Left renal pelvis (tissue), 4 donors: ENCODE results near the gene TACR2. TPM values are rescaled to one million over a fixed set of nuclear protein-coding genes. Genes with fewer than 3 reads are reported as not detected.
"Not testable (repeated sequence)": the region's sequence is repeated elsewhere in the genome, so short reads cannot be mapped to it uniquely, and the experiment has no call there.

Source experiments
- DNase-seq, 4 donors: peaks; one replicate each; pipeline ENCODE4 v3.0.0-alpha.2; 2013; ENCODE audit warnings: low read depth in 4 of 4, low spot score in 3 of 4
- polyA plus RNA-seq, 4 donors: library from polyadenylated mRNA; unstranded; fragments of 120-200 nt; gene quantifications; one replicate each; pipeline ENCODE4 v1.2.1, GENCODE V29; 2013; ENCODE audit not compliant: insufficient read length in 4 of 4

The TACR2 gene
- polyA plus RNA-seq, 4 donors = 0.23 to 0.49 (median 0.34) TPM

DNA sequence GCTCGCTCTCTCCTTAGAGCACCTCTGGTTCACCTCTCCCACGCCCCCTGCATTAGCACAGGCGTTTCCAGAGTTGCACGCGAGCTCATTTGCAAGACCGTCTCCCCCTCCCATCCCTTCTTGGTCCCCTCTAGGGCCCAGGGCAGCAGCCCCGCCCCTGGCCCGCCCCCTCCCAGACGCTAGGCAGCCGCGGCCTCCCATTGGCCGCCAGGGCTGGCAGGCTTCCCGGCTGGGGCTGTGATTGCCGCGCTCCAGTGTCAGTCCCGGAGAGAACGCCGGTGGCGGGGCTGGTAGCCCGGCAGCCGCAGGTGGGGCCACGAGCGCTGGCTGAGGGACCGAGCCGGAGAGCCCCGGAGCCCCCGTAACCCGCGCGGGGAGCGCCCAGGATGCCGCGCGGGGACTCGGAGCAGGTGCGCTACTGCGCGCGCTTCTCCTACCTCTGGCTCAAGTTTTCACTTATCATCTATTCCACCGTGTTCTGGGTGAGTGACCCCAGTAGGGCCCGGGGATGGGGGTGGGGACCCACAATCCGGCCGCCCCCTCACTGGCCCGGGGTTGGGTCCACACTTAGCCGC, 34.6 kb upstream of the TACR2 start, which contains the start of gene TSPAN15:
TSS of gene TSPAN15 (plus strand) at position 257 of the 575 bp plus-strand sequence. CDS start at position 387, 130 bp downstream.
- DNase-seq = peak; percentile 72 to 76 (median 76)

DNA sequence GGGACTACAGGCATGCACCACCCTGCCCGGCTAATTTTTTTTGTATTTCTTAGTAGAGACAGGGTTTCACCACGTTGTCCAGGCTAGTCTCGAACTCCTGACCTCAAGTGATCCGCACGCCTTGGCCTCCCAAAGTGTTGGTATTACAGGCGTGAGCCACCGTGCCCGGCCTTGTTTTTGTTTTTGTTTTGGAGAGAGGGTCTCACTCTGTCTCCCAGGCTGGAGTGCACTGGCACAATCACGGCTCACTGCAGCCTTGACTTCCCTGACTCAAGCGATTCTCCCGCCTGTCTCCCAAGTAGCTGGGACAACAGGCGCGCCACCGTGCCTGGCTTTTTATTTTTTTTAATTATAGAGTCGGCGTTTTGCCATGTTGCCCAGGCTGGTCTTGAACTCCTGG, 33.7 kb upstream of the TACR2 start:
- DNase-seq = not testable (repeated sequence)

DNA sequence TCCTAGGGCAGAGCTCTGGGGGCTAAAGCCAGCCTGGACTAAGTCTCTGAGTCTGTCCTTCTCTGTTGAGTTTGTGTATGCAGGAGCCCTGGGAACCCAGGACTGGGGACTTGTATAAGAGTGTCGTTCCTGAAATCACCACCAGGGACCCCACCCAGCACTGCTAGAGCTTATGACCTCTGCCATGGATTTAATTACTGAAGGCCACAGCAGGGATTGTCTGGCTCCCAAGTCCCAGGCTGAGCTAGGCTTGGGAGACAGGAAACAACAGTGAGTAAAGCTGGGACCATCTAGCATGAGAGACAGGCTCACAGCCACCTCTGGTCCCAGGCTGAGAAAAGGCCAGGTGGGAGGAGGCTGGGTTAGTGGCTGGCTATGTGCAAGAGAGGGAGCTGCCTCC, 33.1 kb upstream of the TACR2 start:
- no peak for DNase-seq

DNA sequence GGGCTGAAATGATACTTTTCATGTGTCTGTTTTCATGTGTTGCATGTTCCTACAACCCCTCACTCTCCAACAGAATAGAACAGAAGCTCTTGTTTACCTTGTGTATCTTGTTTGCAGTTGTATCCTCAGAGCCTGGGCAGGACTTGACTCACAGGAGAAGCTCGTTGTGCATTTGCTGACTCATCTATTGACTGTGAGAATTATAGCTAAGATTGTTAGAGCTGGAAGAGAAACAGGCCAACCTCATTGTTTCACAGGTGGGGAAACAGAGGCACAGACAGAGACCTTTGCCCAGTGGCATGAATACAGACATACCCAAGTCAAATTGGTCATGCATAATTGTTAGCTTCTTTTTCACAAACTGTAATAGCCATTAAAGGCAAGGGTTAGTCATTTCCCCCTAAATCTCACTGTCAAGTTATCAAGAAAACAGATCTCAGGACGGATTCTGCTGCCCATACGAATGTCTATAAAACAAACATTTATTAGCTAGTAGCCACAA, 30.0 kb upstream of the TACR2 start:
- DNase-seq = no peak

DNA sequence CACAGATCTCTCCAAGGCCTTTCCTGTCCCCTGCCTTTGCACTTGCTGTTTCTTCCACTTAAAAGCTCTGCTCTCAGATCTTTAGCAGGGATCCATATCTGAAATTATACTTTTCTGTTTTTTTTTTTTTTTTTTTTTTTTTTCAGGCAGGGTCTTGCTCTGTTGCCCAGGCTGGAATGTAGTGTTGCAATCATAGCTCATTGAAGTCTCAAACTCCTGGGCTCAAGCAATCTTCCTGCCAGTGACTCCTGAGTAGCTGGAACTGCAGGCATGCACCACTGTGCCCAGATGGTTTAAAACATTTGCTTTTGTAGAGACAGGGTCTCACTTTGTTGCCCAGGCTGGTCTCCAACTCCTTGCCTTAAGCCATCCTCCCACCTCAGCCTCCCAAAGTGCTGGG, 29.5 kb upstream of the TACR2 start:
- no peak for DNase-seq

DNA sequence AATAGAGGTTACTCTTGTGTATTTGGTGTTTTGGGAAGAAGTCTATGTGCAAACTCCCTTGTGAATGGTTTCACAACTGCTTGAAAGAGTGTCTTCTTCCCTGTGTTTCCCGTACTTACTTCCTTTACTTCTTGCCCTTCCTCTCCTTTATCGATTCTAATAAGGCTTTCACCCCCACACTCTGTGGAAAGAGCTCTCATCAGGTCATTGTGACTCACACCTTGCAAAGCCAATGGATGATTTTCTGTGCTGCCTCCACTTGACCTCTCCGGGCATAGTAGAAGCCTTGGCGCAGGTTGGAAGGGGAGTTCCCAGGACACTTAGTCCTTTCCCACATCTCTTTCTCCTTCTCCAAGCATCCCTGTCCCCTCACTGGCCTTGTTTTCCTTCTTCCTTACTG, 28.3 kb upstream of the TACR2 start:
- no peak for DNase-seq

DNA sequence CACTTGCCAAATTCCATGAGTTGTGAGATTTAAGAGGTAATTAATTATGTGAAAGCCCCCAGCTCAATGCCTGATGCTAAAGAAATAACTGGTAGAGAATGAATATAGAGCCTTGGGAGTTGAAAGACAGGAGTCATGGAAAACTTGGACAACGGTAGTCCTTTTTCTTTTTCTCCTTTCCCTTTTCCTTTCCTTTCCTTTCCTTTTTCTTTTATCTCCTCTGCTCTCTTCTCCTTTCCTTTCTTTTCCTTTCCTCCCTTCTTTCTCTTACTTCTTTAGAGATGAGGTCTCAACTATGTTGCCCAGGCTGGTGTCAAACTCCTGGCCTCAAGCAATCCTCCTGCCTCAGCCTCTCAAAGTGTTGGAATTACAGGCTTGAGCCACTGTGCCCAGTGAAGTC, 26.6 kb upstream of the TACR2 start:
- DNase-seq = no peak

DNA sequence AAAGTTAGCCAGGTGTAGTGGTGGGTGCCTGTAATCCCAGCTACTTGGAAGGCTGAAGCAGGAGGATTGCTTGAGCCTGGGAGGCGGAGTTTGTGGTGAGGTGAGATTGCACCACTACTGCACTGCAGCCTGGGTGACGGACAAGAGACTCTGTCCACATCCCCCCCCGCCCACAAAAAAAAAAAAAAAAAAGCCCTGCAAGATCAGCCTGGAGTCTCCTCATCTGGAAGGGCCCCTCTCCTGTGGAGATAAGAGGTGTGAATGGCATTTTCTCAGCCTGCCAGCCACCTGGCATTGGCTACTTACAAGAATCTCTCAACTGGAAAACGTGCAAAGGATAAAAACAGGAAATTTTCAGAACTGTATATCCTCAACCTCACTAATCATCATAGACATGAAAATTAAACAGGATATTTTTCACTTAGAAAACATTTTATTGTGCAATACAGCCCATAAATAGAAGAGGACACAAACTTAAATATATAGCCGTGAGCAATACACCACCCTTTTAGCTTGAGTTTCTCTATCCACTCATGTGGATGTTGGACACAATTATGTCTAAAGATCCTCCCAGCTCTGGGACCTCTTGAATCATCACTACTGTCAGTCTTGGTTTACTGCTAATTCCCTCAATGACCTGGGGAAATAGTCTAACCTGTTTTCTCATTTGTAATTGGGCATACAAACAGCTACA, 23.2 kb upstream of the TACR2 start:
- DNase-seq = no peak

DNA sequence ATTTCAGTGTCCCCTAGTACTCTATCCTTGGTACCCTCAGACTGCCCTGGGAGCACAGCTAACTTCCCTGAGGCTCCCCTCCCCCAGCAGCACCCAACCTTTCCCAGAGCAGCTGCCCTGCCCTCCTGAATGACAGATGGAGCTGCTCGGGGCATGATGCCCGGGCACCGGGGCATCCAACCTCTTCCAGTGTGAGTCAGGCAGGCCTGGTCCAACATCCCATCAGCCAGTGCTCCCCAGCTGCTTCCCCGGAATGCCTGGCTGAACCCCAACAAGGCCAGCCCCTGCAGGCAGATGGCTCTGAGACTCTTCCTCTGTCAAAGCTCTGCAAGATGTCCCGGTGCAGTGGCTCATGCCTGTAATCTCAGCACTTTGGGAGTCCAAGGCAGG, 22.6 kb upstream of the TACR2 start:
- no peak for DNase-seq

DNA sequence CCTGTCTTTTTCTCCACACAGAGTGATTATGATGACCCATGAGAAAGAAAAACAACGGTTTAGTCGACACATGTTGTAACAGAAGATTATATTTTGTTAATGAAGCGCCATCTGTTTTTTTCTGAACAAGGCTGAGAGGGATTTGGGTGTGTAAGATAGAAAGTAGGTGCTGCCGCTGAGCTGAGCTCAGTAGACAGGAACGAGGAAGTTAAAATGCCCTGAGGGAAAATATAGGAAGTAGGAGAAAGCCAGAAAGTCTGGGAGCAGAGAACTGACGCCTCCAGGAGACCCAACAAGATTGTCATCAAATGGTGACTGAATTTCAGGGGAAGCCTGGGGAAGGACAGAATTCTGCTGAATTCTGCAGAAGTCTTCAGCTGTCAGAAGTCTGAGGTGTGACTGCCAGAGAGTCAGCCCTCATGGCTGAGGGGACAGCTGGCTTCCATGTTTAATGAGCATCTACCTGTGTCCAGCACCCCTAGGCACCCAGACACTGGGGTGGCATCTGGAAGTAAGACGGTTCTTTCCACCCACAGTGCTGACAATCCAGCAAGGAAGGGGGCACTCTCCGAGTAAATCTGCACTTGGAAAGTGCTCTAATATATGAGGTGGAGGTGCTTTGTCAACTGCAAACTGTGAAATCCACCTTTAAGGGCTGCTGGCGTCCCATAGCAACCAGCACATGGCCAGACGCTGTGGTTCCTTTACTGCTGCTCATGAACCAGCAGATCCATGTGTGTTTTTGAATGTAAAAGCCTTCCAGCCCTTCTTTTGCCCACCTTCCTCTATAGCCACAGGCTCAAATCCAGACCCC, 22.0 kb upstream of the TACR2 start:
- DNase-seq = no peak

DNA sequence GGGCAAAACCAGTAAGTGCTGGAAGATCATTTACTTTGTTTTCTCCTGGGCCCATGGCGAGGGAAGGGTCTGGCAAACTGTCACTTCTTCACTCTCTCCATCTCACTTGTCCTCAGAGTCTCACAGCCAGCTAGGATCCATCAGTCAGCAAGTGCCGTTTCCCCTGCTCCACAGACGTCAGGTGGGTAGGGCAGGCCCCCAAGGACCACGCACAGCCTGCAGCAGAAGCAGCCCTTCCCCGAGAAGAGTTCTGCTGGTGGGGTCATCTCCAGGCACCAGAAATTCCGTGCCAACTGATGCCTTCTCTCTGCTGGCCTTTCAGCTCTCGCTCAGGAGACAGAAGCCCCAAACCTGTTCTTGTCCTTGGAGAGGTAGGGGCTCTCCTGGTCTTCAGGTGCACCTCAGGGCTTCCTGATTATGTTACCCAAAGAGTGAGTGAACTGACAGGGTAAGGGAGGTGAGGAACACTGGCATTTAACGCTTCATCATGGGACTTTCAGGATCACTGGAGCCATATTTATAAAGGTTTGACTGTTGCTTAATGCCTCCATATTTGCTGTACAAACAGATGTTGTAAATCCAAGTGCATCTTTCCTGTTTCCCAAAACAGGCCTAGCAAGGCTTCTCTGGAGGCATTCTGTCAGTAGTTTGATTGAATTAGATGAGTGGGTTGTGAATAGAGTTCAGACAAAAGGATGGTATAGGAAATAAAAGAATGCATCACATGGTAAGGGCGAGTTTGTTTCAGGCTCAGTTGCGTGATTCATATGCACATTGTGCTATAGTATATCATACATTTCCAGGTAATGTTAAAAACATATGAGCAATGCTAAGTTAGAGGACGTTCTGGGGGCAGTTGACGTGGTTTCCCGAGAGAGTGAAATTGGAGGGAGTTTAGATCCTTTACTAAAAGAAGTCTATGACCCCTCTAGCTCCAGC, 20.9 kb upstream of the TACR2 start:
- no peak for DNase-seq

DNA sequence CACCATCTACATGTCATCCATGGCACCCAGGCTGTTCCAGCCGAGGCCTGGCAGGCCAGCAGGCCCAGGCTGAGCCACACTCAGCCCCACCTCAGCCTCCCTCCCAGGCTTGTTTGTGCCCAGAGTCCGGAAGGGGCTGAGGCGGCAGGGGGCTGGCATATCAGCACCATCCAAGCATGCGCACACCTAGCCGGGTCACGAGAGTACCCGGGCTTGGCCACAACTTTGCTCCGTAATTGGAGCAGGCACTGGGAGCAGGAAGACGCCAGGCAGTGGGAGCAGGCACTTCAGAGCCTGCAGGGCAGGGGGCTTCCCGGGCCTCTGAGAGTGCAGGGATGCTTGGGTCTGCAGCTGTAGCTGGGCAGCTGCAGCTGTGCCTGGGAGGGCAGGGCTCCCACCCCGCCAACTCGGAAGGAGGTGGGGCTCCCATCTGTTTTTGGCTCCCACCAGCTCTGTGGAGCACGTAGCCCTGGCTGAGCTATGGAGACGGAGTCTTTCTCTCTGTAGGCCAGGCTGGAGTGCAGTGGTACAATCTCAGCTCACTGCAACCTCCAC, 19.3 kb upstream of the TACR2 start:
- DNase-seq = no peak

DNA sequence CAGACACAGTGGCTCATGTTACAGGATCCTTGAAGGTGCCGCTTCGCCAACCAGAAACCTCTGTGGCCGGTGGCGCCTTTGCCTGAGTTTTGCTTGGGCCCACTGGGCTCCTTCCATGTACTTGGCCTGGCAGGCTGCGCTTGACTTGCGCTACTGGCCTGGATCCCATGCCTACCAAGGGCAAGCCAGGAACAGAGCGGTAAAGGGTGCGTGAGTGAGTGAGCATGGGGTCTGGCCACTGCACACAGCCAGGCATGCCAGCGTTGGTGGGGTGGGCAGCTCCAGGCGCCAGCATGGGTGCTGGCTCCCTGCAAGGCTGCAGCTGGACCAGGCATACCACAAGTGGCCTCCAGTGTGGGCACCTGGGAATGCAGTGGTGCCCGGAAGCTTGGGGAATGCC, 18.2 kb upstream of the TACR2 start:
- no peak for DNase-seq

DNA sequence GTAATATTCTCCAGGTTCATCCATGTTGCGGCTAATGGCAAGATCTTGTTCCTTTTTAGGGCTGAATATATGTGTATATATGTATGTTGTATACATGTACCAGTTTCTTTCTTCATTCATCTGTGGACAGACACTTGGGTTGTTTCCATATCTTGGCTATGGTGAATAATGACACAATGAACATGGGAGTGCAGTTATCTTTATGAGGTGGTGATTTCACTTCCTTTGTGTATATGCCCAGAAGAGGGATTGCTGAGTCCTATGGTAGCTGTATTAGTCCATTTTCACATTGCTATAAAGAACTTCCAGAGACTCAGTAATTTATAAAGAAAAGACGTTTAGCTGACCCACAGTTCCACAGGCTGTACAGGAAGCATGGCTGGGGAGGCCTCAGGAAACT, 17.5 kb upstream of the TACR2 start:
- DNase-seq = no peak

DNA sequence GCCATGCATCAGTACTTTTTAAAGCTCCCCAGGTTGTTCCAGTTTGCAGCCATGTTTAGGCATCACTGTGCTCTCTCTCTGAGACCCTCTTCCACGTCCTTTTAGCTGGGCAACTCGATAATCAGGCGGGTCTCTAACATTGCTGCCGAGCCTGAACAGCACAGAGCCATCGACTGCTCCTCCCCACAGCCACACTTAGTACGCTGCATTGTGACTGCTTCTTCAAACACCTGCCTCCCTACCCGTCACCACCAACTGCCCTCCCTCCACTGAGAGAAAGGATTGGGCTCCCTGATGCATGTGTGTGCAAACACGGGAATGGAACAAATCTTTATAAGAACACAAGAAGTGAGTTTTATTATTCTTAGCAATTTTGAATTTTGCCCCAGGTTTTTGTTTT, 11.4 kb upstream of the TACR2 start:
- no peak for DNase-seq

DNA sequence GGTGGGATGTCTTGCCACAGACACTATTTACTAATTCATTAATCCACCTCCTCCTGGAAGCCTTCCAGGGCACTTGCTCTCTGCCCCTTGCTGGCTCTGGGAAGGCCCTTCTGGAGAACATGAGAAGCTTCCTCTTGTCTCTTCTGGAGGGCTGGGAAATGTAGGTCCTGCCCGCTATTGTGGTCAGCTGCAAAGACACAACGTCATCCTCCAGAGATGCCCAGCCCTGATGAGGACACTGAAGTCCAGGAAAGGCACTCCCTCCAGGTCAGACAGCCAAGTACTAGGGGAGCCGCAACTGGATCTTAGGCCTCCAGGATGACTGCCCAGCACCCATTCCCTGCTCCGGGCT, 9.6 kb upstream of the TACR2 start:
- DNase-seq = no peak

DNA sequence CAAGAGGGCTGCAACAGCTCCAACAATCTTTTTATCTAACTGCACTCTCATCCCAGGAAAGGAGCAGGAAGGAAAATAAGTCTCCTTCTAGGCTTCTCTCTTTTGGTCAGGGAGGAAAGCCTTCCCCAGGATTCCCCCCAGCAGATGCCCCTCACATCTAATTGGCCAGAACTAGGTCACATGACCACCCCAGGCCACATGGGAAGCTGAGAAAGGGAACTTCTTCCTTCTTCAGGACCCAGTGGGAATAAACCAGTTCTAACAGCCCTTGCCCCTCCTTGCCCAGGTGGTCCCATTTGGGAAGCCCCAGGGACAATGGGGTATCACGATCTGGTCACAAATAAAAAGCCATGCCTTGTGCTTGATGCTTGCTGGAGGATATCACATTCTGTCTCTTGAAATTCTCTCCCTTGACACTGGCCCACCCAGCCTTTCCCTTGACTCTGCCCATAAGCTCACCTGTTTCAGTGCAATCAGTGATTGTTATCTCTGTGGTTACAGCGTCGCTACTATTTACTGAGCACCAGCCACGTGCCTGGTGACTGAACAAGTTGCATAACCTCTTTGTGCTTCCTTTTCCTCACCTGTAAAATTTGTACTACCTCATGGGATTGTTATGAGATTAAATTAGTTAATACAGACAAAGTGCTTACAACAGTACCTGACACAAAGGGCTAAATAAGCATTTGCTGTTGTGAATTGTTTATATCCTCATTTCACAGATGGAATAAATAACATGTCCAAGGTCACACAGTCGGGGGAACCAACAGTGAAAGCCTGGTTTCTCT, 9.0 kb upstream of the TACR2 start:
- no peak for DNase-seq

DNA sequence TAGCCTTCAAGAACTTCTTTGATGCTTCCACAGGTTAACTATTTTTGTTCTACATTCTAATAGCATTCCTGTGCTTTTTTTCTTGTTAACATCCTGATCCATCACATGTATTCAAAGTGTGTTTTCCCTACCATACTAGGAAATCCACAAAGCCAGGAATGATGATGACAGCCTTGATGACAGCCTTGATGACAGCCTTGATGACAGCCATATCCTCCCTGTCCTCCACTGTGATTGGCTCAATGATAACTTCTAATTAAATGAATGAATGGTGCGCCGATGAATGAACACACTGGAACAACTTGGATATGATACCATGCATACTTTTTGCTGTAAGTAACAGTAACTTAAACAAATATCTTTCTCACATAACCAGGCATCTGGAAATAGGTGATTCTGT, 8.3 kb upstream of the TACR2 start:
- DNase-seq = no peak

DNA sequence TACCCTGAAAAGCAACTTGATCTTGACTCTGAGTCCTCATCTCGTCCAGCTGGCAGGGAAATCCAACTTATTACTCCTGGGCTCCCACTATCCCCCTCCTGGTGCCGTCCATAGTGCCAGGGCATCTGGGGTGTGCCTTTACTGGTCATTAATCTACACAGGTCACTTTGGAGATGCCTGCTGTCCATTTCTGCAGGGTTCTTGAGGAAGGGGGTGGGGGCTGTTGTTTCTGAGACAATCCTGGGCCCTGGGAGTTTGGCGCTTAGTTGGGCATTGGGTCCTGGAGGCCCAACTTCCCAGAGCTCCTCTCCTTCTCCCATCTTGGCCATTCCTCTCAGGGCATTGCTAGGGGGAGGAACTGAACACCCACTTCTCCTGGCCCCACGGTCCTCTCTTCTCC, 6.0 kb upstream of the TACR2 start:
- no peak for DNase-seq
